Calu3 (cell line): ENCODE data around the gene TRIO. TPM values are rescaled to one million over a fixed set of nuclear protein-coding genes. Genes with fewer than 3 reads are reported as not detected.

Source experiments
- BruUV-seq: library from RNA; stranded (reverse); fragments of 400-500 nt; replicated peaks from 2 replicates; lab custom pipeline; 2021; lab: Mats Ljungman, UMichigan
- CTCF ChIA-PET: fragments of 300-600 bp; sonication (Branson Sonifier 250); formaldehyde crosslinking; loops from one replicate; lab custom pipeline; 2022; ENCODE audit warnings: antibody characterized with exemption; lab: Charles Lee
- DNase-seq: peaks from one replicate; pipeline ENCODE4 v3.0.0; 2022
- H3K27ac Mint-ChIP-seq: one replicate; pipeline ENCODE4 v1.8.0; 2022; ENCODE audit warnings: mixed read lengths; ENCODE audit not compliant: unreplicated experiment
- H3K27me3 Mint-ChIP-seq: one replicate; pipeline ENCODE4 v1.8.0; 2022; ENCODE audit warnings: mixed read lengths; ENCODE audit not compliant: unreplicated experiment
- H3K36me3 Mint-ChIP-seq: one replicate; pipeline ENCODE4 v1.8.0; 2022; ENCODE audit warnings: mild to moderate bottlenecking, moderate library complexity, mixed read lengths; ENCODE audit not compliant: insufficient read depth, unreplicated experiment
- H3K4me1 Mint-ChIP-seq: one replicate; pipeline ENCODE4 v1.8.0; 2022; ENCODE audit warnings: mild to moderate bottlenecking, low read depth, mixed read lengths; ENCODE audit not compliant: unreplicated experiment
- H3K4me3 Mint-ChIP-seq: one replicate; pipeline ENCODE4 v1.8.0; 2022; ENCODE audit warnings: mild to moderate bottlenecking, low read depth, moderate library complexity, mixed read lengths; ENCODE audit not compliant: unreplicated experiment
- H3K9me3 Mint-ChIP-seq: one replicate; pipeline ENCODE4 v1.8.0; 2022; ENCODE audit warnings: low read depth, mixed read lengths; ENCODE audit not compliant: unreplicated experiment
- intact Hi-C: fragments of 100-400 bp; cut with micrococcal nuclease; formaldehyde crosslinking; loops from one replicate; pipeline ENCODE4 v1.10.0; 2022; ENCODE audit not compliant: unreplicated experiment
- total RNA-seq: library from RNA; stranded (reverse); gene quantifications from 2 replicates; pipeline ENCODE4 v1.2.3, GENCODE V29; 2022
- TF ChIP-seq, protein P1 (sequence below): fragments of 200-600 bp; IDR thresholded peaks from one replicate; pipeline ENCODE4 v1.8.0; 2022; ENCODE audit warnings: antibody characterized with exemption; ENCODE audit not compliant: unreplicated experiment

Gene TRIO
- total RNA-seq, 1 experiment from 2014 or later: 183 TPM

DNA sequence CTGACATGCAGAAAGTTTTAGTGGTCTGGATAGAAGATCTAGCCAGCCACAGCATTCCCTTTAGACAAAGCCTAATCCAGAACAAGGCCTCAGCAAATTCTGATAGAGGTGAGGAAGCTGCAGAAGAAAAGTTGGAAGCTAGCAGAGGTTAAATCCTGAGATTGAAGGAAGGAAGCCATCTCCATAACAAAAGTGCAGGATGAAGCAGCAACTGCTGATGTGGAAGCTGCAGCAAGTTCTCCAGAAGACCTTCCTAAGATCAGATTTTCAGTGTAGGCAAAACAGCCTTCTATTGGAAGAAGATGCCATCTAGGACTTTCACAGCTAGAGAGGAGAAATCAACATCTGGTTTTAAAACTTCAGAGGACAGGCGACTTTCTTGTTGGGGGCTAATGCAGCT lies 77.5 kb downstream of the TRIO start:
- intact Hi-C loops: no loop called here
- no TSS peak for BruUV-seq
- TF ChIP-seq, protein P1, sequence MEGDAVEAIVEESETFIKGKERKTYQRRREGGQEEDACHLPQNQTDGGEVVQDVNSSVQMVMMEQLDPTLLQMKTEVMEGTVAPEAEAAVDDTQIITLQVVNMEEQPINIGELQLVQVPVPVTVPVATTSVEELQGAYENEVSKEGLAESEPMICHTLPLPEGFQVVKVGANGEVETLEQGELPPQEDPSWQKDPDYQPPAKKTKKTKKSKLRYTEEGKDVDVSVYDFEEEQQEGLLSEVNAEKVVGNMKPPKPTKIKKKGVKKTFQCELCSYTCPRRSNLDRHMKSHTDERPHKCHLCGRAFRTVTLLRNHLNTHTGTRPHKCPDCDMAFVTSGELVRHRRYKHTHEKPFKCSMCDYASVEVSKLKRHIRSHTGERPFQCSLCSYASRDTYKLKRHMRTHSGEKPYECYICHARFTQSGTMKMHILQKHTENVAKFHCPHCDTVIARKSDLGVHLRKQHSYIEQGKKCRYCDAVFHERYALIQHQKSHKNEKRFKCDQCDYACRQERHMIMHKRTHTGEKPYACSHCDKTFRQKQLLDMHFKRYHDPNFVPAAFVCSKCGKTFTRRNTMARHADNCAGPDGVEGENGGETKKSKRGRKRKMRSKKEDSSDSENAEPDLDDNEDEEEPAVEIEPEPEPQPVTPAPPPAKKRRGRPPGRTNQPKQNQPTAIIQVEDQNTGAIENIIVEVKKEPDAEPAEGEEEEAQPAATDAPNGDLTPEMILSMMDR: no peak
- no peaks in the 10 kb centered on the region for H3K9me3 Mint-ChIP-seq
- H3K4me1 Mint-ChIP-seq: peaks cover 66% of the 10 kb centered on the region
- CTCF ChIA-PET: interaction anchor here (0.7 to 1.4 kb wide), 2 partner anchors 30 to 64 kb away, joined by 3 read pairs; no protein-coding TSS in a partner anchor
- peaks cover 14% of the 10 kb centered on the region for H3K36me3 Mint-ChIP-seq
- H3K4me3 Mint-ChIP-seq: no peak overlapping the region
- no peak for DNase-seq
- no peaks in the 10 kb centered on the region for H3K27me3 Mint-ChIP-seq
- H3K27ac Mint-ChIP-seq: no peak overlapping the region

DNA sequence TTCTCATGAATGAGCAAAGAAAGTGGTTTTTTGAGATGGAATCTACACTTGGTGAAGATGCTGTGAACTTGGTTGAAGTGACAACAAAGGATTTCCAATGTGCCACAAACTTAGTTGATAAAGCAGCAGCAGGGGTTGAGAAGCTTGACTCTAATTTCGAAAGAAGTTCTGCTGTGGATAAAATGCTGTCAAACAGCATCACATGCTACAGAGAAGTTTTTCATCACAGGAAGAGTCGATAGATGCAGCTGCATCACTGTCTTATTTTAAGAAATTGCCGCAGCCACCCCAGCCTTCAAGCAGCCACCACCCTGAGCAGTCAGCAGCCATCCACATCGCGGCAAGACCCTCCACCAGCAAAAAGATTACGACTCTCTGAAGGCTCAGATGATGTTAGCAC lies 78.6 kb downstream of the TRIO start:
- Mint-ChIP-seq H3K4me1 (peaks cover 66% of the 10 kb centered on the region), H3K36me3 (peaks cover 14% of the 10 kb centered on the region), H3K4me3 (no peak overlapping the region), H3K9me3 (no peaks in the 10 kb centered on the region), H3K27me3 (no peaks in the 10 kb centered on the region), H3K27ac (no peak overlapping the region)
- intact Hi-C loops: no loop called here
- TF ChIP-seq, protein P1: no peak
- no peak for DNase-seq
- CTCF ChIA-PET: interaction anchor here (1.2 kb wide), 1 partner anchor 17 kb away, joined by 3 read pairs; no protein-coding TSS in a partner anchor
- no TSS peak for BruUV-seq

DNA sequence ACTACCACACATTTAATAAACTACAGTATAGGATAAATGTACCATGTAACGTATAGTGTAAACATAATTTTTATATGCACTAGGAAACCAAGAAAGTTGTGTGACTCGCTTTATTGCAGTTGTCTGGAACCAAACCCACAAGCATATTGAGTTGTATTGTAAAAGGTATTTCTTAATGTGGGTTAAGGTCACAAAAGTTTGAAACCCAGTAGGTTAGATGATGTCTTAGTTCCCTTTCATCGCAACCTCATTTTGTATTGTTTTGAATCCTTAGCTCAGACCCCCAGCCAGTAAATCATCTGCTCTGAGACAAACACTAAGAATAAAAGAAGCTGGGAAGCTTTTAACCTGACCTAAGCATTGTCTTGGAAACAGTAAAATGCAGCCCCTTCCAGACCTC lies 79.1 kb downstream of the TRIO start:
- DNase-seq: no peak
- peaks cover 66% of the 10 kb centered on the region for H3K4me1 Mint-ChIP-seq
- no peaks in the 10 kb centered on the region for H3K27me3 Mint-ChIP-seq
- H3K36me3 Mint-ChIP-seq: peaks cover 18% of the 10 kb centered on the region
- H3K27ac Mint-ChIP-seq: no peak overlapping the region
- intact Hi-C loops: no loop called here
- H3K4me3 Mint-ChIP-seq: no peak overlapping the region
- TF ChIP-seq, protein P1: no peak
- CTCF ChIA-PET: interaction anchor here (1.2 to 1.6 kb wide), 2 partner anchors 9 to 17 kb away, joined by 3 read pairs; no protein-coding TSS in a partner anchor
- BruUV-seq: no TSS peak
- H3K9me3 Mint-ChIP-seq: no peaks in the 10 kb centered on the region

DNA sequence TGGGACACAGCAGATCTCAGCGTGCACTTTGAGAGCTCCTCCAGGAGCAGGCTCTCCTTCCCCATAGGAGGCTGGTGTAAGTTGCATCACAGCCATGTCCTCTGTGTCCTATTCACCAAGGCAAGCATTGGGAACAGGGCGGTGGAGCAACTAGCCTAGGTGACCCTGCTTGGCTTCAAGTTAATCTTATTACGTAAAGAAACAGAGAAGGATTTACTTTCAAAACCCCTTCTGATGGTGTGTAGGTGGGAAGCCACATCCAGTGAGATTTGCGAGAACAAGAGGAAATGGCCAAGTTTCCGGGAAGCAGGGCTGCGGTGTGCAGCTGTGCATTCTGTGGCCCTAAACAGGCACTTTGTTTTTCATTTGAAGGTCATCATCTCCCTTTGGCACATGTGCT lies 80.2 kb downstream of the TRIO start:
- intact Hi-C loops: no loop called here
- Mint-ChIP-seq H3K4me1 (peaks cover 61% of the 10 kb centered on the region), H3K4me3 (no peak overlapping the region), H3K27me3 (no peaks in the 10 kb centered on the region), H3K36me3 (peaks cover 20% of the 10 kb centered on the region), H3K9me3 (no peaks in the 10 kb centered on the region), H3K27ac (no peak overlapping the region)
- TF ChIP-seq, protein P1: no peak
- no TSS peak for BruUV-seq
- no peak for DNase-seq
- CTCF ChIA-PET: interaction anchor here (1.6 kb wide), 1 partner anchor 10 kb away, joined by 3 read pairs; no protein-coding TSS in a partner anchor
